Uterine smooth muscle cell (primary cell): ENCODE measurements around the gene GPR107. TPM values are rescaled to one million over a fixed set of nuclear protein-coding genes. Genes with fewer than 3 reads are reported as not detected.

ENCODE experiments used
- total RNA-seq: library from RNA; depleted of rRNA; stranded (reverse); fragments of >200 nt; gene quantifications from 2 replicates; pipeline ENCODE4 v1.2.3, GENCODE V29; 2014

The GPR107 gene
- 31.5 and 32.0 TPM in 2 replicates for total RNA-seq

DNA sequence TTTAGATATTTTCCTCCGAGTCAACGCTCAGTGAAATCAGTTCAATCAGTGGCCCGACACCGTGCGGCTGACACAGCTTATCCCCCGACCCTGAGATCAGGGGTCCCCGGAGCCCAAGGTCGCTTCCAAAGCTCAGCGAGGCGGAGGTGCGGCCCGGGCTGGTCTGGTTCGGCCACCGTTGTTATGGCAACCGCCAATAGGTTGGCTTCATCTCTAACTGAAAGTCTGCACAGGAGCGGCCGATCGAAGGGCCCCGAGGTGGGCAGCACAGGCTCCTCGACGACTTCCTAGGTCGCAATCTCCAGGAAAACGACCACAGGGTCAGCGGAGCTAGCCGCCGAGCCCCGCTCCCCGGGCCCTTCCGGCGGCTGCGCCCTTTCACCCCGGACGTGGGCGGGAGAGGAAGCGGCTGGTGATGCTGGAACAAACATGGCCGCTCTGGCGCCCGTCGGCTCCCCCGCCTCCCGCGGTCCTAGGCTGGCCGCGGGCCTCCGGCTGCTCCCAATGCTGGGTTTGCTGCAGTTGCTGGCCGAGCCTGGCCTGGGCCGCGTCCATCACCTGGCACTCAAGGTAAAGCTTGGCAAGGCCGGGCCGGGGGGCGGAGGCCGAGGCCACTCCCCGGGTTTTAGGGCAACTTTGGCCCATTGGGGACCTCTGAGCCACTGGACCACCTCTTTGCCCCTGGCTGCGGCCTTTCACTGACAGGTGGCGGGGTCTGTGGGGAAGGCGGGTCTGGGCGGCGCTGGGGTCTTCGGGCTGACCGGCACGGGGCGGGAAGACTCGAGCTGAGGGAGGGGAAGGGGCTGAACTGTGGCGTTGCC lies at the start of gene GPR107:
Gene GPR107 (plus strand): TSS at position 403 of the 821 bp plus-strand sequence. CDS start 27 bp downstream, at position 430.

GRCh38 chr9:130042885-130043653 lies 10.6 kb upstream of the GPR107 start, which contains the start of gene FNBP1:
FNBP1 (minus strand) TSS chr9:130043189; CDS start chr9:130042975, 214 bp downstream.

GRCh38 chr9:130172161-130172857 lies 118.6 kb downstream of the GPR107 start, which contains the start of gene NCS1:
NCS1 (plus strand) TSS chr9:130172404; CDS start chr9:130172664, 260 bp downstream.

Other genes starting within 250 kb of the GPR107 start
- 31.2 and 38.0 TPM in 2 replicates for gene TOR1A, start 229.8 kb upstream of the GPR107 start, total RNA-seq
- 39.0 and 53.2 TPM in 2 replicates for gene C9orf78, start 218.6 kb upstream of the GPR107 start, total RNA-seq
- gene USP20, start 218.4 kb upstream of the GPR107 start, total RNA-seq = 9.4 and 13.9 TPM in 2 replicates
- 38.4 and 40.3 TPM in 2 replicates for gene FNBP1, start 10.7 kb upstream of the GPR107 start, total RNA-seq
- 54.2 and 76.2 TPM in 2 replicates for gene NCS1, start 118.5 kb downstream of the GPR107 start, total RNA-seq
- under 0.01 TPM in 2 replicates for gene HMCN2, start 211.9 kb downstream of the GPR107 start, total RNA-seq